VCaP (cell line): ENCODE results near the gene XRCC2.
"Not testable (repeated sequence)": the region's sequence is repeated elsewhere in the genome, so short reads cannot be mapped to it uniquely, and the experiment has no call there.

Source experiments
- H3K27ac ChIP-seq: fragments of 450-650 bp; 2 replicates; pipeline ENCODE4 v1.5.1; 2017
- TF ChIP-seq, protein P1 (sequence below): fragments of 450-650 bp; conservative IDR thresholded peaks from 2 replicates; pipeline ENCODE4 v1.5.1; 2017; ENCODE audit warnings: mild to moderate bottlenecking, moderate library complexity

XRCC2 gene

GRCh38 chr7:152675759-152676636 is at the start of gene XRCC2:
Gene XRCC2, minus strand, starts transcription at chr7:152676141. Its CDS starts 62 bp downstream, at chr7:152676079.
- H3K27ac ChIP-seq, result peak within 1 kb of the TSS; percentile 84
- TF ChIP-seq, protein P1, sequence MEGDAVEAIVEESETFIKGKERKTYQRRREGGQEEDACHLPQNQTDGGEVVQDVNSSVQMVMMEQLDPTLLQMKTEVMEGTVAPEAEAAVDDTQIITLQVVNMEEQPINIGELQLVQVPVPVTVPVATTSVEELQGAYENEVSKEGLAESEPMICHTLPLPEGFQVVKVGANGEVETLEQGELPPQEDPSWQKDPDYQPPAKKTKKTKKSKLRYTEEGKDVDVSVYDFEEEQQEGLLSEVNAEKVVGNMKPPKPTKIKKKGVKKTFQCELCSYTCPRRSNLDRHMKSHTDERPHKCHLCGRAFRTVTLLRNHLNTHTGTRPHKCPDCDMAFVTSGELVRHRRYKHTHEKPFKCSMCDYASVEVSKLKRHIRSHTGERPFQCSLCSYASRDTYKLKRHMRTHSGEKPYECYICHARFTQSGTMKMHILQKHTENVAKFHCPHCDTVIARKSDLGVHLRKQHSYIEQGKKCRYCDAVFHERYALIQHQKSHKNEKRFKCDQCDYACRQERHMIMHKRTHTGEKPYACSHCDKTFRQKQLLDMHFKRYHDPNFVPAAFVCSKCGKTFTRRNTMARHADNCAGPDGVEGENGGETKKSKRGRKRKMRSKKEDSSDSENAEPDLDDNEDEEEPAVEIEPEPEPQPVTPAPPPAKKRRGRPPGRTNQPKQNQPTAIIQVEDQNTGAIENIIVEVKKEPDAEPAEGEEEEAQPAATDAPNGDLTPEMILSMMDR, result no peak

- H3K27ac ChIP-seq, result no peak overlapping the region
These were observed 47.4 kb upstream of the XRCC2 start for GRCh38 chr7:152723364-152723763.

GRCh38 chr7:152712412-152713042 is 36.6 kb upstream of the XRCC2 start:
- H3K27ac ChIP-seq, result not testable (repeated sequence)

More at GRCh38 chr7:152723364-152723763, 47.4 kb upstream of the XRCC2 start:
- TF ChIP-seq, protein P1, result no peak

- no peak overlapping the region for H3K27ac ChIP-seq
- TF ChIP-seq, protein P1, result no peak
These were observed 35.6 kb upstream of the XRCC2 start for GRCh38 chr7:152711444-152711944.

- TF ChIP-seq, protein P1, result no peak
- no peak overlapping the region for H3K27ac ChIP-seq
These were observed 34.2 kb upstream of the XRCC2 start for GRCh38 chr7:152710153-152710442.

GRCh38 chr7:152709287-152710152 is 33.6 kb upstream of the XRCC2 start:
- TF ChIP-seq, protein P1, result no peak
- no peak overlapping the region for H3K27ac ChIP-seq

GRCh38 chr7:152704796-152705384 is 28.9 kb upstream of the XRCC2 start:
- no peak overlapping the region for H3K27ac ChIP-seq
- TF ChIP-seq, protein P1, result no peak
